Caco-2 (cell line): ENCODE measurements around the gene CNTNAP5. TPM values are rescaled to one million over a fixed set of nuclear protein-coding genes. Genes with fewer than 3 reads are reported as not detected.

Experiments used
- BruUV-seq: library from RNA; stranded (reverse); fragments of 400-500 nt; replicated peaks from 2 replicates; lab custom pipeline; 2021; lab: Mats Ljungman, UMichigan
- CTCF ChIA-PET: fragments of 300-600 bp; sonication (Branson Sonifier 250); formaldehyde crosslinking; loops from one replicate; lab custom pipeline; 2022; ENCODE audit warnings: antibody characterized with exemption; lab: Charles Lee
- POLR2A ChIA-PET: fragments of 300-600 bp; sonication (Branson Sonifier 250); formaldehyde crosslinking; loops from one replicate; lab custom pipeline; 2022; ENCODE audit warnings: antibody characterized with exemption; lab: Charles Lee
- DNase-seq, 2 experiments: peaks; one replicate each; pipeline versions ENCODE4 v3.0.0 to v3.0.0-alpha.2; 2020 to 2022
- H3K27me3 ChIP-seq: replicated peaks from 2 replicates; pipeline ENCODE4 v1.6.0; 2011; ENCODE audit warnings: low read length; ENCODE audit not compliant: control insufficient read depth, insufficient read depth
- H3K36me3 ChIP-seq: 2 replicates; pipeline ENCODE4 v1.5.1; 2011; ENCODE audit warnings: low read length; ENCODE audit not compliant: control insufficient read depth, insufficient read depth
- H3K4me1 ChIP-seq: fragments of 250-450 bp; sonication (Bioruptor Pico); 2 replicates; pipeline ENCODE4 v1.5.1; 2020; ENCODE audit warnings: mild to moderate bottlenecking
- H3K4me3 ChIP-seq: 2 replicates; pipeline ENCODE4 v1.5.1; 2011; ENCODE audit warnings: low read depth, mild to moderate bottlenecking, control low read depth, low read length
- H3K9me3 ChIP-seq: fragments of 250-450 bp; sonication (Bioruptor Pico); 2 replicates; pipeline ENCODE4 v1.5.1; 2020; ENCODE audit warnings: mild to moderate bottlenecking, moderate library complexity
- H3K27ac Mint-ChIP-seq: one replicate; pipeline ENCODE4 v1.8.0; 2022; ENCODE audit warnings: mixed read lengths; ENCODE audit not compliant: unreplicated experiment
- H3K27me3 Mint-ChIP-seq: one replicate; pipeline ENCODE4 v1.8.0; 2022; ENCODE audit warnings: mixed read lengths; ENCODE audit not compliant: insufficient read depth, unreplicated experiment
- H3K36me3 Mint-ChIP-seq: one replicate; pipeline ENCODE4 v1.8.0; 2022; ENCODE audit warnings: mild to moderate bottlenecking, mixed read lengths; ENCODE audit not compliant: insufficient read depth, unreplicated experiment
- H3K4me1 Mint-ChIP-seq: one replicate; pipeline ENCODE4 v1.8.0; 2022; ENCODE audit warnings: low read depth, mixed read lengths; ENCODE audit not compliant: unreplicated experiment
- H3K4me3 Mint-ChIP-seq: one replicate; pipeline ENCODE4 v1.8.0; 2022; ENCODE audit warnings: mild to moderate bottlenecking, moderate library complexity, mixed read lengths; ENCODE audit not compliant: unreplicated experiment
- H3K9me3 Mint-ChIP-seq: one replicate; pipeline ENCODE4 v1.8.0; 2022; ENCODE audit warnings: mixed read lengths; ENCODE audit not compliant: unreplicated experiment
- intact Hi-C: fragments of 100-400 bp; cut with micrococcal nuclease; formaldehyde crosslinking; loops from one replicate; pipeline ENCODE4 v1.10.0; 2022; ENCODE audit not compliant: unreplicated experiment
- total RNA-seq: library from RNA; stranded (reverse); gene quantifications from 2 replicates; pipeline ENCODE4 v1.2.3, GENCODE V29; 2022
- TF ChIP-seq, protein P1 (sequence below), 2 experiments: fragments of 200-600 bp in 1 of 2; IDR thresholded peaks; 1 replicate in 1 of 2; 2 replicates in 1 of 2; pipeline versions ENCODE4 v1.5.1 to v1.8.0; 2011 to 2022; ENCODE audit warnings: antibody characterized with exemption in 1 of 2, control low read depth in 1 of 2, inconsistent platforms in 1 of 2, low read depth in 1 of 2, low read length in 1 of 2, mild to moderate bottlenecking in 1 of 2, moderate library complexity in 1 of 2; ENCODE audit not compliant: insufficient read depth in 1 of 2, severe bottlenecking in 1 of 2, unreplicated experiment in 1 of 2

CNTNAP5 gene
- total RNA-seq, 1 experiment from 2014 or later, result 0.14 TPM

DNA sequence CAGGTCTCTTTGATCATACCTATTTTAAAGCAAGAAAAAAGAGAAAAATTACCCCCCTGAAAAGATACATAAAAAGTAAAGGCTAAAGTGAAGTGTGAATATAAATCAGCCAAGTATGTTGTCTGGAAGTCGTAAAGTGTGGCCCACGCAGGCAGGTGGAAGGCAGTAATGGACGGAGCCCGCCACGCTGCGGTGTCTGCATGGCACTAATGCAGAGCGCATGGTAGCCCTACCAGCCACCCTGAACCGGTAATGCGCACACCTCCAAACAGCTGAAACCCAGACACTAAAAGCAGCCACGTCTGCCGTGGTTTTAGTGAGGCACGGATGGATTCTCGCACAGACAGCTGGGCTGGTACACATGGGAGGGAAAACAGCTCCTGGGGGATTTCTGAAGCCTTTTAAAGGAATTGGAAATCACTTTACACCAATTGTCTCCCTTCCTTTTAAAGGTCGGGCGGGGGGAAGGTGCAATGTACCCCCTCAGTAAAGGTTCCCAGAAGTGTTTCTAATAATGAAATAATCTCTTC, 615.2 kb downstream of the CNTNAP5 start:
- no peak for DNase-seq
- no peaks in the 10 kb centered on the region for H3K4me1 Mint-ChIP-seq
- no peaks in the 10 kb centered on the region for H3K36me3 Mint-ChIP-seq
- ChIA-PET POLR2A (no interaction called here), CTCF (no interaction called here)
- BruUV-seq, result no TSS peak
- no peaks in the 10 kb centered on the region for H3K9me3 Mint-ChIP-seq
- intact Hi-C loops, result no loop called here
- Histone ChIP-seq H3K36me3 (no peaks in the 10 kb centered on the region), H3K4me1 (no peaks in the 10 kb centered on the region), H3K9me3 (no peaks in the 10 kb centered on the region), H3K4me3 (no peak overlapping the region), H3K27me3 (no peaks in the 10 kb centered on the region)
- TF ChIP-seq, protein P1, sequence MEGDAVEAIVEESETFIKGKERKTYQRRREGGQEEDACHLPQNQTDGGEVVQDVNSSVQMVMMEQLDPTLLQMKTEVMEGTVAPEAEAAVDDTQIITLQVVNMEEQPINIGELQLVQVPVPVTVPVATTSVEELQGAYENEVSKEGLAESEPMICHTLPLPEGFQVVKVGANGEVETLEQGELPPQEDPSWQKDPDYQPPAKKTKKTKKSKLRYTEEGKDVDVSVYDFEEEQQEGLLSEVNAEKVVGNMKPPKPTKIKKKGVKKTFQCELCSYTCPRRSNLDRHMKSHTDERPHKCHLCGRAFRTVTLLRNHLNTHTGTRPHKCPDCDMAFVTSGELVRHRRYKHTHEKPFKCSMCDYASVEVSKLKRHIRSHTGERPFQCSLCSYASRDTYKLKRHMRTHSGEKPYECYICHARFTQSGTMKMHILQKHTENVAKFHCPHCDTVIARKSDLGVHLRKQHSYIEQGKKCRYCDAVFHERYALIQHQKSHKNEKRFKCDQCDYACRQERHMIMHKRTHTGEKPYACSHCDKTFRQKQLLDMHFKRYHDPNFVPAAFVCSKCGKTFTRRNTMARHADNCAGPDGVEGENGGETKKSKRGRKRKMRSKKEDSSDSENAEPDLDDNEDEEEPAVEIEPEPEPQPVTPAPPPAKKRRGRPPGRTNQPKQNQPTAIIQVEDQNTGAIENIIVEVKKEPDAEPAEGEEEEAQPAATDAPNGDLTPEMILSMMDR (IDR thresholded peaks at IDR 0.05; ENCODE audit: insufficient read depth in 1 of 2, low read depth in 1 of 2, low read length in 1 of 2, severe bottlenecking in 1 of 2, unreplicated experiment in 1 of 2), result no peak
- no peak overlapping the region for H3K4me3 Mint-ChIP-seq
- no peak overlapping the region for H3K27ac Mint-ChIP-seq
- no peaks in the 10 kb centered on the region for H3K27me3 Mint-ChIP-seq

DNA sequence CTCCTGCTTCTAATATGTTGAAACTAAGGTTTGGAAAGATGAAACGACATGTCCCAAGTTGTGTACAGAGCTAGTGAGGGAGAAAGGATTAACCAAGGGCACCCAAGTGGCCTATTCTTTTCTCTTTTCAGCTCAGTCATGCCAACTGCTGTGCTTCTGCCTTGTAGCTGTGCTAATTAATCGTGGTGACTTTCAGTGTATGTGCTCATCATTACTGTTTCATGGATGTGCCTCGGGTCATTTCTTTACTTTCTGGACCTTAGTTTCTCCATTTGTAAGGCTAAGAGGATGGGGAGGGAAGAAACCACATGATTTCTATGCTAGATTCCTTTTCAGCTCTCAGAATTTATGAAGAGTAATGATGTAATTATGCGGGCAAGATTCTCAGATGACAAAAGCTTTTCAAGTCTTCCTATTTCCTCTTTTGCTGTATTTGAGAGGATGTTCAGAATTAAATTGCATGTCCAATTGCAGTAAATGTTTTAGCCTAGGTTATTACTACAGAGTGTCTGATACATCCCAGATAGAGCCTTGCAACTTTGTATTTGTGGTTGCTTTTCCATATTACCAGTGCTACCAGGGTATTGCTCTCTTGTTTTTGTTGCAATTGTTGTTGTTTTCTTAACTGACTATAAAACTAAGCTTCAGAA, 621.2 kb downstream of the CNTNAP5 start:
- H3K9me3 ChIP-seq, result no peaks in the 10 kb centered on the region
- no peaks in the 10 kb centered on the region for H3K9me3 Mint-ChIP-seq
- ChIA-PET CTCF (no interaction called here), POLR2A (no interaction called here)
- peaks cover 15% of the 10 kb centered on the region for H3K27me3 Mint-ChIP-seq
- no peaks in the 10 kb centered on the region for H3K4me1 ChIP-seq
- H3K36me3 Mint-ChIP-seq, result no peaks in the 10 kb centered on the region
- no TSS peak for BruUV-seq
- no peak for DNase-seq
- H3K4me3 Mint-ChIP-seq, result no peak overlapping the region
- intact Hi-C loops, result no loop called here
- TF ChIP-seq, protein P1 (IDR thresholded peaks at IDR 0.05; ENCODE audit: insufficient read depth in 1 of 2, low read depth in 1 of 2, low read length in 1 of 2, severe bottlenecking in 1 of 2, unreplicated experiment in 1 of 2), result no peak
- no peak overlapping the region for H3K27ac Mint-ChIP-seq
- no peaks in the 10 kb centered on the region for H3K36me3 ChIP-seq
- no peak overlapping the region for H3K4me3 ChIP-seq
- H3K4me1 Mint-ChIP-seq, result no peaks in the 10 kb centered on the region
- H3K27me3 ChIP-seq, result no peaks in the 10 kb centered on the region

DNA sequence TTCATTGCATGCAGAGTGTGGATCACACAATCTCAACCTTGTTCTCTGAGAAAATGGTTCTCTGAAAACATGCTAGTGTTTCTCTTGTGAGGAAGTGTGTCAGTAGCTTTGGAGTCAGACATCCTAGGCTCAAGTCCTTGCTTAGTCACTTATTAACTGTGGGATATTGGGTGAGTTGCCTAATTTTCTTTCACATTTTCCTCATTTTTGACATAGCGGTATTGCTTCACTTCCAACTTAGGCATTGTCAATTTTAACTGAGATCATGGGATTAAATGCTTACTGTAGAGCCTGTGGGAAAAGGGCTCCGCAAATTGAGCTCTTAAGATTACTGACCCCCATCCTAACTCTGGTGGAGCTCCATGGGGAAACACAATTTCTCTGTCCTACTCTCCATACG, 622.2 kb downstream of the CNTNAP5 start:
- BruUV-seq, result no TSS peak
- H3K36me3 Mint-ChIP-seq, result no peaks in the 10 kb centered on the region
- H3K27me3 ChIP-seq, result no peaks in the 10 kb centered on the region
- H3K27me3 Mint-ChIP-seq, result peaks cover 15% of the 10 kb centered on the region
- H3K36me3 ChIP-seq, result no peaks in the 10 kb centered on the region
- H3K4me3 Mint-ChIP-seq, result no peak overlapping the region
- no peaks in the 10 kb centered on the region for H3K4me1 ChIP-seq
- no peaks in the 10 kb centered on the region for H3K9me3 Mint-ChIP-seq
- no peaks in the 10 kb centered on the region for H3K9me3 ChIP-seq
- intact Hi-C loops, result no loop called here
- no peak for DNase-seq
- ChIA-PET POLR2A (no interaction called here), CTCF (no interaction called here)
- H3K4me3 ChIP-seq, result no peak overlapping the region
- TF ChIP-seq, protein P1 (IDR thresholded peaks at IDR 0.05; ENCODE audit: insufficient read depth in 1 of 2, low read depth in 1 of 2, low read length in 1 of 2, severe bottlenecking in 1 of 2, unreplicated experiment in 1 of 2), result no peak
- H3K27ac Mint-ChIP-seq, result no peak overlapping the region
- H3K4me1 Mint-ChIP-seq, result no peaks in the 10 kb centered on the region
